ENCODE measurements around the gene UBL7. TPM values are rescaled to one million over a fixed set of nuclear protein-coding genes. Genes with fewer than 3 reads are reported as not detected.

UBL7 gene
- total and polyA plus RNA-seq, 3 donors from 2014 or later, result 61.9 to 104 (median 70.6) TPM

GRCh38 chr15:74451322-74451721 lies 9.6 kb downstream of the UBL7 start:
- Histone ChIP-seq H3K27me3 (no peaks in the 10 kb centered on the region), H3K27ac (no peak overlapping the region), H3K4me3 (no peak overlapping the region), H3K9me3 (no peaks in the 10 kb centered on the region), H3K36me3 (ENCODE audit: low read depth, missing control alignments) (no peaks in the 10 kb centered on the region), H3K4me1 (peaks cover 7% of the 10 kb centered on the region)
- intact Hi-C loops (cut with DNase I; ENCODE audit: low total_unique reads), result loop anchor here (10.0 kb wide), 1 partner anchor 153 kb away; no protein-coding TSS in a partner anchor
- 84 to 96% methylated on average over 2 of the region's 2 CpGs for WGBS, 2 donors
- TF ChIP-seq CTCF (IDR thresholded peaks at IDR 0.05) (no peak), POLR2A (IDR thresholded peaks at IDR 0.05) (no peak)
- DNase-seq, result no peak

GRCh38 chr15:74449643-74450205 lies 11.2 kb downstream of the UBL7 start:
- DNase-seq, result no peak

GRCh38 chr15:74449095-74449494 lies 11.9 kb downstream of the UBL7 start:
- H3K4me3 ChIP-seq, result no peak overlapping the region

More at GRCh38 chr15:74449643-74450205, 11.2 kb downstream of the UBL7 start:
- 91 to 96% methylated on average over 11 to 12 of the region's 12 CpGs for WGBS, 2 donors
- H3K4me1 ChIP-seq, result peaks cover under 1% of the 10 kb centered on the region
- no peaks in the 10 kb centered on the region for H3K36me3 ChIP-seq (ENCODE audit: low read depth, missing control alignments)
- intact Hi-C loops (cut with DNase I; ENCODE audit: low total_unique reads), result loop anchor here (10.0 kb wide), 1 partner anchor 155 kb away; no protein-coding TSS in a partner anchor
- TF ChIP-seq POLR2A (IDR thresholded peaks at IDR 0.05), result no peak
- no peak for TF ChIP-seq CTCF (IDR thresholded peaks at IDR 0.05)
- no peak overlapping the region for H3K27ac ChIP-seq
- no peaks in the 10 kb centered on the region for H3K27me3 ChIP-seq
- H3K4me3 ChIP-seq, result no peak overlapping the region
- H3K9me3 ChIP-seq, result no peaks in the 10 kb centered on the region

GRCh38 chr15:74445816-74446763 lies 14.9 kb downstream of the UBL7 start:
- no peak for TF ChIP-seq CTCF (IDR thresholded peaks at IDR 0.05)
- no peak for TF ChIP-seq POLR2A (IDR thresholded peaks at IDR 0.05)
- DNase-seq, result no peak
- Histone ChIP-seq H3K27me3 (no peaks in the 10 kb centered on the region), H3K27ac (no peak overlapping the region), H3K36me3 (ENCODE audit: low read depth, missing control alignments) (no peaks in the 10 kb centered on the region), H3K9me3 (no peaks in the 10 kb centered on the region), H3K4me1 (peaks cover 11% of the 10 kb centered on the region), H3K4me3 (no peak overlapping the region)
- WGBS, 2 donors, result 89% methylated on average over 8 to 9 of the region's 9 CpGs
- intact Hi-C loops (cut with DNase I; ENCODE audit: low total_unique reads), result no loop called here

More at GRCh38 chr15:74449095-74449494, 11.9 kb downstream of the UBL7 start:
- no peaks in the 10 kb centered on the region for H3K36me3 ChIP-seq (ENCODE audit: low read depth, missing control alignments)
- TF ChIP-seq CTCF (IDR thresholded peaks at IDR 0.05) (no peak), POLR2A (IDR thresholded peaks at IDR 0.05) (no peak)
- H3K27ac ChIP-seq, result no peak overlapping the region
- no peaks in the 10 kb centered on the region for H3K27me3 ChIP-seq
- no peaks in the 10 kb centered on the region for H3K9me3 ChIP-seq
- DNase-seq, result no peak
- intact Hi-C loops (cut with DNase I; ENCODE audit: low total_unique reads), result no loop called here
- WGBS, 2 donors, result 83% methylated on average over 7 of the region's 7 CpGs; no CpG with 5 or more reads in 1 of the 2 donors
- no peaks in the 10 kb centered on the region for H3K4me1 ChIP-seq

Data from testis (tissue), 3 donors.